HCEC 1CT (cell line): ENCODE measurements around the gene RBM47.
A peak's percentile ranks its signal among the peaks of the same experiment; 100 is the strongest.
"Not testable (repeated sequence)": the region's sequence is repeated elsewhere in the genome, so short reads cannot be mapped to it uniquely, and the experiment has no call there.

ENCODE experiments used
- DNase-seq: peaks from one replicate; pipeline ENCODE4 v3.0.0-alpha.2; 2017

The RBM47 gene

GRCh38 chr4:40559585-40560465 is 69.8 kb downstream of the RBM47 start:
- no peak for DNase-seq

GRCh38 chr4:40557736-40558135 is 71.9 kb downstream of the RBM47 start:
- no peak for DNase-seq

GRCh38 chr4:40555176-40555900 is 74.3 kb downstream of the RBM47 start:
- DNase-seq = no peak

DNA sequence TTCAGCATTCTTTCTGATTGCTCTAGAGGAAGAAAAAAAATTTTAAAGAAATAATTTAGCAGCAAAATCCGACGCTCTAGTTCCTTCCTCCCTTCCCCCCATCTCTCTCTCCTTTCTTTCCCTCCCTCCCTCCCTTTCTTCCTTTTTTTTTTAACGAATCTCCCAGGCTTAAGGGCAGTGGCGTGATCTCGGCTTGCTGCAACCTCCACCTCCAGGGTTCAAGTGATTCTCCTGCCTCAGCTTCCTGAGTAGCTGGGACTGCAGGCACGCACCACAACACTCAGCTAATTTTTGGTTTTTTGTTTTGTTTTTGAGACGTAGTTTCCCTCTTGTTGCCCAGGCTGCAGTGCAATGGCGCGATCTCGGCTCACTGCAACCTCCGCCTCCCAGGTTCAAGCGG is 75.0 kb downstream of the RBM47 start:
- DNase-seq = not testable (repeated sequence)

GRCh38 chr4:40553995-40554394 is 75.7 kb downstream of the RBM47 start:
- DNase-seq = no peak

DNA sequence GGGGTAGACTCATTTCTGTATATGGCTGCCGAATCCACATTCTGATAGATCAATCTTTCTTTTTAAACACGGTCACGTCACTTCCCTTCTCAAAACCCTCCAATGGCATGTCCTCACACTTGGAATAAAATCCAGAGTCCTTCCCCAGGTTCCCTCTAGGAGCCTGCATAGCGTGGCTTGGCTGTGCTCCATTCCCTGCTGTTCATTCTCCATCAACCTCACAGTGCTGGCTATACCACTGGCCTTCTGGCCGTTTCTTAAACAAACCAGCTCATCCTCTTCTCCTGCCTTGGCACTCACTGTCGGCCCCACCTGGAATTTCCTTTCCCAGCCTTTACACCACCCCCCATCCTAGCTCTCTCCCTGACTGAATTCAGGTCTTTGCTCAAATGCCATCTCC is 77.1 kb downstream of the RBM47 start:
- DNase-seq = no peak

DNA sequence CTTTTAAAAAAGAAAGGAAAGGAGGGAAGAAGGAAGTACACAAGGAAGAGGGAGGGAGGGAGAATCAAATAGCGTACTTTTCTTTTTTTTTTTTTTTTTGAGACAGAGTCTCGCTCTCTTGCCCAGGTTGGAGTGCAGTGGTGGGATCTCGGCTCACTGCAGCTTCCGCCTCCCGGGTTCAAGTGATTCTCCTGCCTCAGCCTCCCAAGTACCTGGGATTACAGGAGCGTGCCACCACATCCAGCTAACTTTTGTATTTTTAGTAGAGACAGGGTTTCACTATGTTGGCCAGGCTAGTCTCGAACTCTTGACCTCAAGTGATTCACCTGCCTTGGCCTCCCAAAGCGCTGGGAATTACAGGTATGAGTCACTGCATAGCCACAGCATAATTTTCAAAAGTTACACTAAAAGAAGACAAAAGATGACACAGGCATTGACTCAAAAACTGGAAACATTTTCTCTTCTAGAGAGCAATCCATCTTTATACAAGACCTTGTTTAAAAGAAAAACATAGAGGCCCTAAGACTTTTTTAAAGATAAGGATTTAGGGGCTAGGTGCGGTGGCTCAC is 78.0 kb downstream of the RBM47 start:
- DNase-seq = not testable (repeated sequence)

DNA sequence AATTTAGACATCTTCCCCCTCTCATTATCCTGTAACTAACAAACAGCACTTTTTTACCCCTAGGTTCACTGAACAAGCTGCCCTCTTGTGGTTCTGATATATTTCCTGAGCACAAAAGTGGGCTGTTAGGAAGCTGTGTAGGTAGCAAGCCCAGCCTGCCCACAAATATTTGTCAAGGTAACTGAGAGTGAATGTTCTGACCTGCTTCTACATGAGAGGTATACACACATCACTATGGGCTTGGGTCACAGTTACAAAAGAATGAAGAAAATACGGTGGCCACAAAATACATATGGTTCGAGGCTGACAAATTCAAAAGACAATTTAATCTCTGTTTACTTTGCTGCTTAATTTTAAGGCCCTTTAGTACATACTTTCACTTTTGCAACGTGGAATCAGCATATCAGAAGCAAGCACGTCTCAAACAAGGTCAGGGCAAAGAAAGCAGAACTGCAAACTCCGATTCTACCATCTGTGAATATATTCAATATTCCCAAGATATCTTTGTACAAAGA is 78.7 kb downstream of the RBM47 start:
- no peak for DNase-seq

- DNase-seq = no peak
These were observed 79.5 kb downstream of the RBM47 start for GRCh38 chr4:40550196-40550595.

GRCh38 chr4:40548256-40548655 is 81.4 kb downstream of the RBM47 start:
- no peak for DNase-seq

GRCh38 chr4:40547789-40548132 is 81.9 kb downstream of the RBM47 start:
- no peak for DNase-seq

DNA sequence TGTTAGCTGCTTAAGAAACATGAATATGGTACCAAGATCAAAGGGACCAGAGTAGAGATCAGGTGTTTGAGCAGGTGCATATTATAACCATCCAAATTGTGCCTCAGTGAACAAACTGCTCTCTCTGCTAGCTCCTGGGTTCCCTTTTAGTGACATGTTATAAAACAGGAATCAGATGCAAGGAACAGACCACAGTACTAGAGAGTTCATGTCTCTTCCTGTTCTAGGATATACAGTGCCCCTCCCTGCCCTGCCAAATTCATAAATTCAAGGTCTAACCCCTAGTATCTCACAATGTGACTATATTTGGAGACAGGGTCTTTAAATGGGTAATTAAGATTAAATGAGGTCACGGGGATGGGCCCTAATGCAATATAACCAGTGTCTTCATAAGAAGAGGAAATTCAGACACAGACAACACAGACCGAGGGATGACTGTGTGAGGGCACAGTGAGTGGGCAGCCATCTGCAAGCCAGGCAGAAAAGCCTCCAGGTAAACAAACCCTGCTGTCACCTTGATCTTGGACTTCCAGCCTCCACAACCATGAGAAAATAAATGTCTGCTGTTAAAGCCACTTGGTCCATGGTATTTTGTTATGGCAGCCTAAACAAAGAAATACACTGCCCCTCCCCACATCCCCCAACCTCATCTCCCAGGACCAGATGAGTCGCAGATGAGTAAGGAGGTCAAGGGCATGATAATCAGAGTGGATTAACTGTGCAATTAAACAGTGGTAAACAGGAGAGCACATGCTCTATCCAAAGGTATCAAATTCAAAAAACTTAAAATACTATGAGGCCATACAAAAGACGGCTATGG is 82.5 kb downstream of the RBM47 start:
- DNase-seq = no peak

GRCh38 chr4:40546506-40546905 is 83.2 kb downstream of the RBM47 start:
- no peak for DNase-seq

- not testable (repeated sequence) for DNase-seq
These were observed 84.2 kb downstream of the RBM47 start for GRCh38 chr4:40545487-40545886.

DNA sequence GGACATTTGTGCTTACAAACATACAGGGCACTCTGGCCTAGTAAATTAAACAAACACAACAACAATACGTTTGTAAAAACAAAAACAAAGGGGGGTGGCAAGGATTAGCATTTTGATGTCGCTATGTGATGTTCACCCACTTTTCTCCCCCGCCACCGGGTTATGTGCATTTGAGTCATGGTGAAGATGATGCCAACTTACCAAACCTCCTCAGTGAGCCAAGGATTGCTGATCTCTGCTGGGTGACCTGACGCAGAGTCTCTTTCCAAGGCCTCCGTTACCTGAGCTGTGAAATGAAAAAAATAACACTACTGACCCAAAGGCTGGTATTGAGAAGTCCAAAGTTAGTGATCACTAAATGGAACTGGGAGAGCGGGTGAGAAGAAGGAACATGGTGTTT is 85.4 kb downstream of the RBM47 start:
- no peak for DNase-seq

GRCh38 chr4:40540800-40541199 is 88.9 kb downstream of the RBM47 start:
- no peak for DNase-seq

DNA sequence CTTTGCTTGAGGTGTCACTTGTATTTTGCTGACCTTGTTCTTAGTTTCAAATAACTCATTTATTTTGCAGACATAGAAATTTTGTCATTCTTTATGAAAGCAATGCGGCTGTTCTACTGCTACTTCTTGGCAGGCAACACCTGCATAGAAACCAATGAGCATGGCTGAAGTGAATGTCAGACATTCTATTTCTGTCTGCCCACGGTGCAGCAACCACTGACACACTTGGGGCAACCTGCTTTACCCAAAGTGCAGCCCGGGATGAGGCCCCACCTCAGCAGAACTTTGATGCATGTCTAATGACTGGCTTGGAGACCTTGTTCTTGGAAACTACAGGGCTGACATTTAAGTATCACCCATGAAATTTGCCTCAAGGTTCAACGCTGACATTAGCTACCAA is 93.6 kb downstream of the RBM47 start:
- DNase-seq = no peak

DNA sequence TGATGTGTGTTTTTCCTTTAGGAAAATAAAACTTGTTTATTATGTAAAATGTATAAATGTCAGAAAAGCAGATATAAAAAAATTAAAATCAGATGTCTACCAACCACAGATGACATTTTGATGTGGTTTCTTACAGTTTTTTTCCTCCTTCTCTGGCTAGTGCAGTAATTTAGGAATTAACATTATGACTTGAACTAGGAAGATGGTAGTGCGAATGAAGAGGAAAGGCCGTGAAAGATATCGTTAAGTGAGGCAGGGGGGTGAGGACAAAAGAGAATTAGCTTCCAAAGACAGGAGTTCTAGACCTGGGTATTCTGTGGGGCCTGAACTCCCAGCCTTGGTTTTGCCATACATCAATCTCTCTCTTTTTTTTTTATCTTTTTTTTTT is 98.0 kb downstream of the RBM47 start:
- no peak for DNase-seq

DNA sequence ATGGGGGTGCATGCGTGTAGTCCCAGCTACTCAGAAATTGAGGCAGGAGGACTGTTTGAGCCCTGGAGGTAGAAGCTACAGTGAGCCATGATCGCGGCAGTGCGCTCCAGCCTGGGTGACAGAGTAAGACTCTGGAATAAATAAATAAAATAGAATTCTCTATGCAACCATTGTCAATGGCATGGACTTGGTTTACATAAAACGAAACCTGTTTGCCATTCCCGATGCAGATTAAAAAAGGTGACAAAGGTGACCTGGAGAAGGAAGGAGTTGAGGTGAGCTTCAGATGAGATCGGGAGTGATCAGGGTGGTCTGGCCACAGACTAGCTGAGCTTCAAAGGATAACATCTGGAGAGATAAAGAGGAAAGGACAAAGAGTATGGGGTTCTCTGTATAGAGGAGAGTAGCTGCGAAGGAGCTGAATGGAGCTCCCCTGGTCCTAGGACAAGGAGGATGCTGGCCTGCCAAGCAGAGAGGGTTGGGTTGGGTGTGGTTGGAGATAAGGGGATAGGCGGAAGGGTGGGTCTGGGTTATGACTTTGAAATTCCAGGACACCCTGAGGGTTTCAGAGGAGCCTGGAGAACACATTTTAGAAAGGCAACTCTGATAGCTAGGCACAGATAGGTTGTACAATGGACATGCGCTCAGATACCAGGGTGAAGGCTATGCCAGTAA is 98.6 kb downstream of the RBM47 start:
- no peak for DNase-seq

DNA sequence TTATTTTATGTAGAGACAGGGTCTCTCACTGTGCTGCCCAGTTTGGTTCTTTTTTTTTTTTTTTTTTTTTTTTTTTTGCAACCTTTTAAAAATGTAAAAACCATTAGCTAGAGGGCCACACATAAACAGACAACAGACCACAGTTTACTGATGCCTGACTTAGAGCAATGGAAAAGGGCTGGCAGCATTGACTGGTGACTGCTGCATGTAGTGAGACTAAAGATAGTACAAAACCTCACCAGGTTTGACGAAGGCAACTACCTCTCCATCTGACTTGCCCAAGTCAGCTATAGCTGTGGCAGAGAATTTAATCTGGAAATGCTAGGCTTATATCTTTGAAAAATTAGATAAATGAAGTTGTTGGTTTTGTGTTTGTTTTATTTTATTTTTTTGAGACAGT is 102.9 kb downstream of the RBM47 start:
- DNase-seq = no peak

DNA sequence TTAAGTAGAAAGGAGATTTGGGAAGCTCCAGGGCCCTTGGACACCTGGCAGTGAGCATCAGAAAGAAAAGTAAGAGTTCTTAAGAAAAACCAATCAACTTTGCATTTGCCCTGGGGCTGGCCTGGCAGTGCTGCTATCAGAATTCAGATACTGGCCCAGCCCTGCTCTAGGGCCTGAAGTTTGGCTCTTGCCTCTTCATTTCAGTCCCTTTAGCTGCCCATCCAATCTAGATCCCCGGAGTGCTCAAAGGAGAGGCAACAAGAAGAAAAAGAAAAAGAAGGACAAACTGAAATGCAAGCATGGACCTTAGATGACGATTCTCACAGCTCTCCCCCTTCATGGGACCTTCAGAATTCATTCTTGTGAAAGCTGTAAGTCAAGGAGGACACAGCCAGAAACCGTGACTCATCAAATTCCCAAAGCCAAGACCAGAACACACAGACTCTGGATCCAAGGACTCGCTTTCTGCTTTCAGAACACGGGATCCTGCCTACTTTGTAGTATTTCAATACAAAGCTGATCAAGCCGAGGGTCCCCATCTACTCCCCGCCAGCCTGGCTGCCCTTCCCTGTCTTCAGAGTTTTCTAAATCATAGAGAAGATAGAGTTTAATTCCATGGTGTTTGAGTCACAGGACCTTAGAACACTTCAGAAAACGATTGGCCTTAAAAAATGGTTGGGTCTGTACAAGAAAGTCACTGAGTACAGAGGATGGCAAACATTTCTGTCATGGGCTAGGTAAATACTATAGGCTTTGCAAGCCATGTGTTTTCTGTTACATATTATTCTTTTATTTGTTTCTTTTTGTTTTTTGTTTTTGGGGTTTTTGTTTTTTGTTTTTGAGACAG is 103.7 kb downstream of the RBM47 start:
- DNase-seq = peak; percentile 62
